ENCODE measurements around the gene CD4.

Gene CD4

GRCh38 chr12:6778574-6779550, 10.5 kb upstream of the CD4 start:
- peak; percentile 96 for DNase-seq (ENCODE audit: low spot score)

- no peak for DNase-seq (ENCODE audit: low spot score)
These were observed 9.5 kb upstream of the CD4 start for GRCh38 chr12:6779708-6780432.

GRCh38 chr12:6780573-6780972, 8.8 kb upstream of the CD4 start:
- DNase-seq (ENCODE audit: low spot score) = no peak

GRCh38 chr12:6782119-6782518, 7.2 kb upstream of the CD4 start:
- DNase-seq (ENCODE audit: low spot score) = no peak

- DNase-seq (ENCODE audit: low spot score) = no peak
These were observed 6.3 kb upstream of the CD4 start for GRCh38 chr12:6782850-6783566.

- no peak for DNase-seq (ENCODE audit: low spot score)
These were observed 5.5 kb upstream of the CD4 start for GRCh38 chr12:6783828-6784227.

- DNase-seq (ENCODE audit: low spot score) = no peak
These were observed 5.0 kb upstream of the CD4 start for GRCh38 chr12:6784296-6784695.

GRCh38 chr12:6784761-6785160, 4.6 kb upstream of the CD4 start:
- no peak for DNase-seq (ENCODE audit: low spot score)

GRCh38 chr12:6786416-6787094, 2.8 kb upstream of the CD4 start:
- no peak for DNase-seq (ENCODE audit: low spot score)

GRCh38 chr12:6787309-6787708, 2.0 kb upstream of the CD4 start:
- no peak for DNase-seq (ENCODE audit: low spot score)

- DNase-seq (ENCODE audit: low spot score) = no peak
These were observed 1.3 kb downstream of the CD4 start for GRCh38 chr12:6790496-6791150.

GRCh38 chr12:6791931-6792520, 2.7 kb downstream of the CD4 start:
- no peak for DNase-seq (ENCODE audit: low spot score)

GRCh38 chr12:6792522-6793201, 3.3 kb downstream of the CD4 start:
- no peak for DNase-seq (ENCODE audit: low spot score)

GRCh38 chr12:6795088-6795487, 5.8 kb downstream of the CD4 start:
- DNase-seq (ENCODE audit: low spot score) = no peak

GRCh38 chr12:6796576-6796975, 7.2 kb downstream of the CD4 start:
- DNase-seq (ENCODE audit: low spot score) = no peak

- no peak for DNase-seq (ENCODE audit: low spot score)
These were observed 9.8 kb downstream of the CD4 start for GRCh38 chr12:6799147-6799546.

- DNase-seq (ENCODE audit: low spot score) = peak; percentile 71
These were observed 17.8 kb downstream of the CD4 start for GRCh38 chr12:6807170-6807569.

GRCh38 chr12:6809056-6809455, 19.7 kb downstream of the CD4 start:
- no peak for DNase-seq (ENCODE audit: low spot score)

- no peak for DNase-seq (ENCODE audit: low spot score)
These were observed 21.4 kb downstream of the CD4 start for GRCh38 chr12:6810758-6811157.

- DNase-seq (ENCODE audit: low spot score) = no peak
These were observed 24.0 kb downstream of the CD4 start for GRCh38 chr12:6813363-6813762.

All from LoVo (cell line).